PFSK-1 (cell line): ENCODE results near the gene SLC24A4.

Experiments used
- FOXP2 ChIP-seq: optimal IDR thresholded peaks from 2 replicates; pipeline ENCODE3; 2011; ENCODE audit warnings: borderline replicate concordance, control low read depth, inconsistent platforms; ENCODE audit not compliant: insufficient read depth; ENCODE audit errors: extremely low read length, extremely low read depth
- POLR2AphosphoS5 ChIP-seq: IDR thresholded peaks from 2 replicates; pipeline ENCODE4 v1.6.1; 2012; ENCODE audit warnings: low read depth, mild to moderate bottlenecking, control low read depth, low read length, moderate library complexity
- REST ChIP-seq, 2 experiments: IDR thresholded peaks; 2 replicates each; pipeline versions ENCODE4 v1.6.1 to v1.8.0; 2011 to 2012; ENCODE audit warnings: low read depth in 2 of 2, low read length in 2 of 2, control low read depth in 1 of 2, inconsistent platforms in 1 of 2, mild to moderate bottlenecking in 1 of 2, moderate library complexity in 1 of 2; ENCODE audit not compliant: insufficient read depth in 1 of 2
- SIN3A ChIP-seq: IDR thresholded peaks from 2 replicates; pipeline ENCODE4 v1.6.1; 2012; ENCODE audit warnings: mild to moderate bottlenecking, low read length, moderate library complexity, borderline replicate concordance; ENCODE audit not compliant: insufficient read depth
- TAF1 ChIP-seq: IDR thresholded peaks from 2 replicates; pipeline ENCODE4 v1.6.1; 2012; ENCODE audit warnings: low read length, control low read depth, borderline replicate concordance; ENCODE audit not compliant: insufficient read depth

Gene SLC24A4

GRCh38 chr14:92452471-92452870 is 129.5 kb downstream of the SLC24A4 start:
- TF ChIP-seq POLR2AphosphoS5 (no peak), FOXP2 (no peak), REST (IDR thresholded peaks at IDR 0.05; ENCODE audit: insufficient read depth in 1 of 2, low read depth in 2 of 2, low read length in 2 of 2) (no peak), SIN3A (no peak), TAF1 (no peak)

GRCh38 chr14:92453691-92454090 is 130.7 kb downstream of the SLC24A4 start:
- no peak for TF ChIP-seq REST (IDR thresholded peaks at IDR 0.05; ENCODE audit: insufficient read depth in 1 of 2, low read depth in 2 of 2, low read length in 2 of 2)
- TF ChIP-seq FOXP2 = no peak
- TF ChIP-seq POLR2AphosphoS5 = no peak
- TF ChIP-seq TAF1 = no peak
- TF ChIP-seq SIN3A = no peak

GRCh38 chr14:92455231-92455630 is 132.3 kb downstream of the SLC24A4 start:
- TF ChIP-seq FOXP2 (no peak), TAF1 (no peak)

- no peak for TF ChIP-seq SIN3A
- no peak for TF ChIP-seq POLR2AphosphoS5
- TF ChIP-seq REST (IDR thresholded peaks at IDR 0.05; ENCODE audit: insufficient read depth in 1 of 2, low read depth in 2 of 2, low read length in 2 of 2) = no peak
- TF ChIP-seq FOXP2 = no peak
- no peak for TF ChIP-seq TAF1
These were observed 133.4 kb downstream of the SLC24A4 start for GRCh38 chr14:92456215-92457015.

GRCh38 chr14:92457016-92457565 is 134.1 kb downstream of the SLC24A4 start:
- TF ChIP-seq REST (IDR thresholded peaks at IDR 0.05; ENCODE audit: insufficient read depth in 1 of 2, low read depth in 2 of 2, low read length in 2 of 2) = no peak
